Effector memory CD4-positive, alpha-beta T cell (primary cell): ENCODE measurements around the gene CARD10.

ENCODE experiments used
- DNase-seq, 3 donors: peaks; one replicate each; pipeline ENCODE4 v3.0.0-alpha.2; 2020
- H3K27ac ChIP-seq: 2 replicates; pipeline ENCODE4 v1.7.0; 2013; ENCODE audit warnings: mild to moderate bottlenecking, low read length, moderate library complexity; ENCODE audit not compliant: insufficient read depth, poor library complexity, severe bottlenecking
- H3K27me3 ChIP-seq: replicated peaks from 2 replicates; pipeline ENCODE4 v1.7.0; 2013; ENCODE audit warnings: mild to moderate bottlenecking, low read length; ENCODE audit not compliant: insufficient read depth, control insufficient read depth, poor library complexity, severe bottlenecking
- H3K36me3 ChIP-seq: 2 replicates; pipeline ENCODE4 v1.7.0; 2013; ENCODE audit warnings: mild to moderate bottlenecking, low read length, moderate library complexity; ENCODE audit not compliant: control insufficient read depth, insufficient read depth
- H3K4me1 ChIP-seq: 2 replicates; pipeline ENCODE4 v1.7.0; 2013; ENCODE audit warnings: low read length, mild to moderate bottlenecking; ENCODE audit not compliant: control insufficient read depth, insufficient read depth, poor library complexity, severe bottlenecking
- H3K4me3 ChIP-seq: 2 replicates; pipeline ENCODE4 v1.7.0; 2013; ENCODE audit warnings: low read length, low read depth, mild to moderate bottlenecking; ENCODE audit not compliant: insufficient read depth, poor library complexity, severe bottlenecking
- H3K9me3 ChIP-seq: 2 replicates; pipeline ENCODE4 v1.7.0; 2013; ENCODE audit warnings: mild to moderate bottlenecking, low read length, moderate library complexity; ENCODE audit not compliant: control insufficient read depth

Gene CARD10

DNA sequence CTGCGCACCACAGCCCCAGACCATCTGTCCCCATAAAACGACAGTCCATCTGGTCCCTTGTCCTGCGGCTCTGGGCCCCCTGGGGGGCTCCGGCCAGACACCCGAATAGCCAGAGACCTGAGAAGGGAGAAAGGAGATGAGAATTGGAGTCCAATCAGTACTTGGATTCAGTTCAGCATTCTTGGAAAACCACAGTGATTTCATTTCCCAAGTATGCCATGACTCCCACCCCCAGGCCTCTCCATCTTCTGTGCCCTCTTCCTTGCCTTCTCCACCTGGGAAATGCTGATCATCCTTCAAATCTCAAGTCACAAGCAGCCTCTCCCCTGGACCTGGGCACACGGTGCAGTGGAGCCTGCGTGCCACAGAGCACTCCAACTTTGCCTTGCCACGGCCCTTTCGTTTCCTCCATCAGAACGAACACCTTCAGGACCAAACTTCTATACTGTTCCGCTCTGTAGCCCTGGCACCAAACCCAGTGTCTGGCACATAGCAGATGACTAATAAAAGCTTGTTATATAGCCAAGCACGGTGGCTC, 22.1 kb downstream of the CARD10 start:
- Histone ChIP-seq H3K27ac (no peak overlapping the region), H3K4me3 (no peak overlapping the region), H3K27me3 (no peaks in the 10 kb centered on the region), H3K9me3 (no peaks in the 10 kb centered on the region), H3K36me3 (no peaks in the 10 kb centered on the region), H3K4me1 (peaks cover 5% of the 10 kb centered on the region)
- DNase-seq = no peak

- Histone ChIP-seq H3K27ac (no peak overlapping the region), H3K4me3 (no peak overlapping the region), H3K36me3 (no peaks in the 10 kb centered on the region), H3K4me1 (peaks cover 8% of the 10 kb centered on the region), H3K27me3 (no peaks in the 10 kb centered on the region), H3K9me3 (no peaks in the 10 kb centered on the region)
- no peak for DNase-seq
Measured at GRCh38 chr22:37496651-37497050, 22.6 kb downstream of the CARD10 start.

DNA sequence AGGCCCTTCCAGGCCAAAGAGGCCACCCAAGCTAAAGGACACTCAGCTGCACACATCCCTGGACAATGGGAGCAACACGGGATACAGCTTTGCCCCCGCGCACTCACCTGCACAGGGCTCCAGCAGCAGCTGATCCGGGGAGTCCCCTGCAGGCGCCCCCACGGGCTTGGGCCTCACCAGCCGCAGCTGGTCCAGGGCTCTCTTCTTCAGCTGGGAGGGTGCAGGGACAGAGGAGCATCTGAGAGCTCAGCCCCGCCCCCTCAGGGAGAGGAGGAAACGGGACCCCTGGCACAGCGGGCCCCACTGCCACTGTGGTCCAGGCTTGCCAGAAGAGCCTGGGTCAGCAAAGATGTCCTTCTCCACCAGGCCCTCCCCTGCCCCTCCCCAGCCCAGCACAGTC, 25.2 kb downstream of the CARD10 start:
- Histone ChIP-seq H3K36me3 (no peaks in the 10 kb centered on the region), H3K4me1 (peaks cover 15% of the 10 kb centered on the region), H3K27me3 (no peaks in the 10 kb centered on the region)

GRCh38 chr22:37492428-37493344, 26.5 kb downstream of the CARD10 start:
- H3K9me3 ChIP-seq = no peaks in the 10 kb centered on the region
- no peaks in the 10 kb centered on the region for H3K36me3 ChIP-seq
- H3K27ac ChIP-seq = no peak overlapping the region
- peaks cover 24% of the 10 kb centered on the region for H3K4me1 ChIP-seq
- no peaks in the 10 kb centered on the region for H3K27me3 ChIP-seq
- DNase-seq = peak in 2 of 3 donors; percentile 14 to 24
- H3K4me3 ChIP-seq = no peak overlapping the region

More for the DNA sequence above, 25.2 kb downstream of the CARD10 start:
- Histone ChIP-seq H3K9me3 (no peaks in the 10 kb centered on the region), H3K4me3 (no peak overlapping the region), H3K27ac (no peak overlapping the region)
- DNase-seq = no peak

DNA sequence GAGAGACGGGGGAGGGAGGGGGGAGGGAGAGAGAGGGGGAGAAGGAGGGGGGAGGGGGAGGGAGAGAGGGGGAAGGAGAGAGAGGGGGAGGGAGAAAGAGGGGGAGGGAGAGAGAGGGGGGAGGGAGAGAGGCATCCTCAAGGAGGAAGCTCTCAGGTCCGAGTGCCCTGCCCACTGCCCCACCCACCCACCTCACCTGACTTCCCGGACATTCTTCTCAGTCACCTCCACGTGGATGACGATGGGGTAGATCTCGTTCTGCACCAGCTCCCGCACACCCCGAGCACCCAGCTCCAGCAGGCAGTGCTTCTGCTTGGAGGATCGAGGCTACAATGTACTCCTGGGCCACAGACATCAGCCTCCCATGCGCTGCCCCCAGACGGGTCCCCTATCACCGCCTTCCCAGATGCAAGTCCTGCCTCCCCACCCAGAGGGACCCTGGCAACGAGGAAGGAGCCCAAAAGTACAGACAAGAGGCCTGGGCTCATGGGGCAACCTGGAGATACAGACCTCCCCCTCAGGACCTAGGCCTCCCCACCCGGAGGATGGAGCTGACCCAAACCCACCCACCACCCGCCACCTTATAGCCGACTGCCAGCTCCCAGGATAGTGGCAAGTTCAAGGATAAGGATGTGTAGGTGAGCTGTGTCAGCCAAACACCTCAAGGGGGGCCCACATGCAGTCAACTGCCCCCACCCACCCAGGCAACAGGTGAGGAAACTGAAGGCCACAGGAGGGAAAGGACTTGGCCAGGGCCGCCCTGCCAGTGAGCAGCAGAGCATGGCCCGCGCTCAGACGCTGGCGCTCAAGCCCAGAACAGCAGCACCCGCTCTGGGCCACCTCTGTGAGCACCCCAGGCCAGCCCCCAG, 27.4 kb downstream of the CARD10 start:
- H3K9me3 ChIP-seq = no peaks in the 10 kb centered on the region
- H3K4me3 ChIP-seq = no peak overlapping the region
- no peaks in the 10 kb centered on the region for H3K27me3 ChIP-seq
- DNase-seq = no peak
- no peak overlapping the region for H3K27ac ChIP-seq
- H3K4me1 ChIP-seq = peaks cover 33% of the 10 kb centered on the region
- no peaks in the 10 kb centered on the region for H3K36me3 ChIP-seq

- Histone ChIP-seq H3K36me3 (no peaks in the 10 kb centered on the region), H3K9me3 (no peaks in the 10 kb centered on the region), H3K4me3 (no peak overlapping the region), H3K27ac (no peak overlapping the region), H3K27me3 (no peaks in the 10 kb centered on the region), H3K4me1 (peaks cover 36% of the 10 kb centered on the region)
- no peak for DNase-seq
Measured at GRCh38 chr22:37491106-37491505, 28.1 kb downstream of the CARD10 start.

DNA sequence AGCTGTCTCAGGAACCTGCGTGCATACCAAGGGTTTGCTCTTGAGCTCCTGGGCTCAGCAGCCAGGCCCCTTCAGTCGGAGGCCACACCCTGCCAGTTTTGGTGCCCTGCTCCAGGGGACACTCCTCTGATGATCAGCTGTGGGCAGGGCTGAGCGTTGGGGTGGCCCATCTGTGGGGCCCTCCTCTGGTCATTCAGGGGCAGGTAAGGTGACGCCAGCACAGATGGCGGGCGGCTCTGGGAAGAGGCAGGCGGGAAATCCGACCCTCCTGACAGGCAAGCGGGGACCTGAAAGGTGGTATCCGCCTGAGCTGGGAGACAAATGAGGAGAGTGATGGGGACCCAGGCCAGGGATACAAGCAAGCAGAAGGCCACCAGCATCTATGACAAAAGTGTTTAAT, 29.2 kb downstream of the CARD10 start:
- no peak overlapping the region for H3K4me3 ChIP-seq
- peaks cover 39% of the 10 kb centered on the region for H3K4me1 ChIP-seq
- H3K36me3 ChIP-seq = no peaks in the 10 kb centered on the region
- H3K27me3 ChIP-seq = no peaks in the 10 kb centered on the region
- H3K27ac ChIP-seq = no peak overlapping the region
- H3K9me3 ChIP-seq = no peaks in the 10 kb centered on the region
- DNase-seq = no peak

DNA sequence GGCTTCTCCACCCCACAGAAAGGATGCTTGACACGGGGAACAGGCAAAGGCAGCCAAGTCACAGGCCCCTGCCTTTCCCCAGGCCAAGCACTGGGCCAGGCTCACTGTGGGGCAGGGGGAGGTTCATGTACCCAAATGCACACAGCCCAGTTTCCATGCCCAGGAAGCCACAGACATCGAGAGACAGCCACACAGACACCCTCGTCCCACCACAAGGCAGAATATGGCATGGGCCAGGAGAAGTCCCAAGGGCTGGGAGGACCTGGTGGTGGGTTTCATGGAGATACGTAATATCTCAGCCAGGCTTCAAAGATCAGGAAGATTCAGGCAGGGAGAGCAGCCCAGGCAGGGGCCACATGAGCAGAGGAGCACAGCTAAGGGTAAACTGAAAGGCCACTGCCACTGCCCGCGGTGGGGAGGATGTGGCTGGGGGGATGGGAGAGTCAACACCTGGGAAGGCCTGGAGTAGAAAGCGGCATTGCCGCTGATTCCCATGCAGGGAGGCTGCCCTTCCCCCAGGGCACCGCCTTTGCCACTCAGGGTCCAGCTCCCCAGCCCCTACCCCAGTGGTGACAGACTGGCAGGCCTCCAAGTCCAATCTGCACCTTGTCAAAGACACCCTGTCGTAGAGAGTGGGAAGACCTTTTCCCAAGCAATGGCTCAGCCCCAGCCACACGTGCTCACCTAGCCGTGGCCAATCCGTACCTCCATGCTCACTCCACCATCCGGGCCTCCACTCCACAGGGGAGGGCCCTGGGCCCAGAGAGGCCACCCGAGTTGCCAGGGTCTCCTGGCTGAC, 30.7 kb downstream of the CARD10 start:
- peak overlapping the region; percentile 0 for H3K27ac ChIP-seq
- no peaks in the 10 kb centered on the region for H3K27me3 ChIP-seq
- H3K4me3 ChIP-seq = no peak overlapping the region
- no peaks in the 10 kb centered on the region for H3K9me3 ChIP-seq
- no peaks in the 10 kb centered on the region for H3K36me3 ChIP-seq
- peaks cover 54% of the 10 kb centered on the region for H3K4me1 ChIP-seq
- DNase-seq = no peak

GRCh38 chr22:37487571-37487970, 31.6 kb downstream of the CARD10 start:
- no peak overlapping the region for H3K27ac ChIP-seq
- H3K27me3 ChIP-seq = no peaks in the 10 kb centered on the region
- peaks cover 61% of the 10 kb centered on the region for H3K4me1 ChIP-seq
- no peak for DNase-seq
- H3K9me3 ChIP-seq = no peaks in the 10 kb centered on the region
- H3K4me3 ChIP-seq = no peak overlapping the region
- no peaks in the 10 kb centered on the region for H3K36me3 ChIP-seq
